ENCODE measurements around the gene RABGEF1.
"Not testable (repeated sequence)": the region's sequence is repeated elsewhere in the genome, so short reads cannot be mapped to it uniquely, and the experiment has no call there.

GRCh38 chr7:66740980-66741709 is 612 bp downstream of the RABGEF1 start:
- TF ChIP-seq CTCF, EP300 (IDR thresholded peaks at IDR 0.05): not testable (repeated sequence)
